Measurements from ENCODE around the gene PROM1. TPM values are rescaled to one million over a fixed set of nuclear protein-coding genes. Genes with fewer than 3 reads are reported as not detected.

Gene PROM1
- total RNA-seq, 6 experiments from 2014 or later = 0.86 to 2.2 (median 1.3) TPM

- WGBS (ENCODE audit: insufficient coverage, low coverage, low lambda C conversion rate, missing lambda C conversion rate) = no CpG with 5 or more reads among the region's 1 CpG
- intact Hi-C loops (cut with DNase I) = no loop called here
These were observed 42.9 kb upstream of the PROM1 start for GRCh38 chr4:16126714-16127113.

GRCh38 chr4:16125571-16126445 is 42.0 kb upstream of the PROM1 start:
- peaks cover 0 to 6% (median 2%) of the 10 kb centered on the region in 4 donors for H3K4me1 ChIP-seq
- H3K4me3 ChIP-seq = no peak overlapping the region
- H3K36me3 ChIP-seq = no peaks in the 10 kb centered on the region
- H3K27ac ChIP-seq = no peak overlapping the region
- H3K9me3 ChIP-seq = no peaks in the 10 kb centered on the region
- H3K27me3 ChIP-seq = no peaks in the 10 kb centered on the region
- DNase-seq (no peak), ATAC-seq (no peak)
- WGBS (ENCODE audit: insufficient coverage, low coverage, low lambda C conversion rate, missing lambda C conversion rate) = 68% methylated on average over 3 of the region's 8 CpGs
- intact Hi-C loops (cut with DNase I) = no loop called here
- TF ChIP-seq CTCF (IDR thresholded peaks at IDR 0.05) = no peak
- no peak for TF ChIP-seq POLR2A (IDR thresholded peaks at IDR 0.05)

More at GRCh38 chr4:16126714-16127113, 42.9 kb upstream of the PROM1 start:
- Histone ChIP-seq H3K36me3 (no peaks in the 10 kb centered on the region), H3K4me1 (peaks cover 0 to 6% (median 2%) of the 10 kb centered on the region in 4 donors), H3K27ac (no peak overlapping the region), H3K4me3 (no peak overlapping the region), H3K27me3 (no peaks in the 10 kb centered on the region), H3K9me3 (no peaks in the 10 kb centered on the region)
- peak in 1 of 4 donors; percentile 31 for ATAC-seq
- DNase-seq = no peak
- TF ChIP-seq POLR2A (IDR thresholded peaks at IDR 0.05) (no peak), CTCF (IDR thresholded peaks at IDR 0.05) (no peak)

GRCh38 chr4:16124232-16124631 is 40.4 kb upstream of the PROM1 start:
- H3K36me3 ChIP-seq = no peaks in the 10 kb centered on the region
- ATAC-seq (no peak), DNase-seq (no peak)
- intact Hi-C loops (cut with DNase I) = no loop called here
- 77% methylated on average over 3 of the region's 4 CpGs for WGBS (ENCODE audit: insufficient coverage, low coverage, low lambda C conversion rate, missing lambda C conversion rate)
- H3K4me1 ChIP-seq = peaks cover 0 to 4% (median 1%) of the 10 kb centered on the region in 4 donors
- H3K27ac ChIP-seq = no peak overlapping the region
- no peak overlapping the region for H3K4me3 ChIP-seq
- TF ChIP-seq CTCF (IDR thresholded peaks at IDR 0.05) (no peak), POLR2A (IDR thresholded peaks at IDR 0.05) (no peak)
- H3K27me3 ChIP-seq = no peaks in the 10 kb centered on the region
- H3K9me3 ChIP-seq = no peaks in the 10 kb centered on the region

GRCh38 chr4:16123356-16124084 is 39.7 kb upstream of the PROM1 start:
- DNase-seq (no peak), ATAC-seq (peak in 2 of 4 donors; percentile 38 to 44)
- Histone ChIP-seq H3K4me1 (no peaks in the 10 kb centered on the region), H3K36me3 (no peaks in the 10 kb centered on the region), H3K27me3 (no peaks in the 10 kb centered on the region), H3K27ac (no peak overlapping the region), H3K9me3 (no peaks in the 10 kb centered on the region), H3K4me3 (no peak overlapping the region)
- TF ChIP-seq POLR2A (IDR thresholded peaks at IDR 0.05) = no peak
- intact Hi-C loops (cut with DNase I) = no loop called here
- WGBS (ENCODE audit: insufficient coverage, low coverage, low lambda C conversion rate, missing lambda C conversion rate) = 51% methylated on average over 5 of the region's 7 CpGs

GRCh38 chr4:16122784-16123183 is 39.0 kb upstream of the PROM1 start:
- no peak for TF ChIP-seq CTCF (IDR thresholded peaks at IDR 0.05)
- TF ChIP-seq POLR2A (IDR thresholded peaks at IDR 0.05) = no peak
- H3K27ac ChIP-seq = no peak overlapping the region
- H3K27me3 ChIP-seq = no peaks in the 10 kb centered on the region
- no peaks in the 10 kb centered on the region for H3K4me1 ChIP-seq
- intact Hi-C loops (cut with DNase I) = no loop called here
- WGBS (ENCODE audit: insufficient coverage, low coverage, low lambda C conversion rate, missing lambda C conversion rate) = 57% methylated on average over 4 of the region's 5 CpGs
- no peak overlapping the region for H3K4me3 ChIP-seq
- no peaks in the 10 kb centered on the region for H3K36me3 ChIP-seq
- no peaks in the 10 kb centered on the region for H3K9me3 ChIP-seq
- DNase-seq (no peak), ATAC-seq (no peak)
